ENCODE measurements around the gene GAS2L3. TPM values are rescaled to one million over a fixed set of nuclear protein-coding genes. Genes with fewer than 3 reads are reported as not detected.

The GAS2L3 gene
- total RNA-seq, 1 donor from 2014 or later: 0.07 TPM

DNA sequence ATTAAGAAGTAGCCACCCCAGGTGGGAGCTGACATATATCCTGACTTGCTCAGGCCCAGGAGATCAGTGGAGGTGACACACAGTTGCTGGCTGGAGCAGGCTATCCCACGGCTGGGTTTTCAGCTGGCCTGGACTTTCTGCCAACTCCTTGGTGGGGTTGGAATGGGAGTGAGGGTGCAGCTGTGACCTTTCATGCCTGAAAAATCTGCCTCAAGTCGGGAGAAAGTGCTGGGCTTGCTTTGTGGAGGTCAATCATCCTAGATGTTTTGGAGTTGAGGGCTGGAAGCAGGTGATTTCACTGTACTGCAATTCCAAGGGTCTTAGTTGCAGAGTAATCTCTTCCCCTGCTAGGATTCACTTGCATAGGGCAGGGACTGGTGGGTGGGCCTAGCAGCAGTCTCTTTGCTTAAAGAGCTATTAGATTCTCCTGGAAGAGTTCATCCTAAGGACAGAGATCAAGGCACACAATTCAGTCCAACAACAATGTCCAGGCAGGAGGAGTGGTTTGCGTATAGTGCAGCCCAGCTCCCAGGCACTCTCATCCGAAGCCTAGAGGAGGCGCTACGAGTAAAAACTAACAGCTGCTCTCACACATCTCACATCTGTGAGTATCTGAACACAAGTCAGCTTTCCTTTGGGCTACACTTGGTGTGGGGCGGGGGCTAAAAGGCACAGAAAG is 98.1 kb downstream of the GAS2L3 start:
- Mint-ChIP-seq H3K36me3 (ENCODE audit: low read depth) (no peaks in the 10 kb centered on the region), H3K4me1 (no peaks in the 10 kb centered on the region), H3K27me3 (no peaks in the 10 kb centered on the region), H3K27ac (no peak overlapping the region), H3K4me3 (no peak overlapping the region), H3K9me3 (no peaks in the 10 kb centered on the region)
- TF ChIP-seq, protein P1, sequence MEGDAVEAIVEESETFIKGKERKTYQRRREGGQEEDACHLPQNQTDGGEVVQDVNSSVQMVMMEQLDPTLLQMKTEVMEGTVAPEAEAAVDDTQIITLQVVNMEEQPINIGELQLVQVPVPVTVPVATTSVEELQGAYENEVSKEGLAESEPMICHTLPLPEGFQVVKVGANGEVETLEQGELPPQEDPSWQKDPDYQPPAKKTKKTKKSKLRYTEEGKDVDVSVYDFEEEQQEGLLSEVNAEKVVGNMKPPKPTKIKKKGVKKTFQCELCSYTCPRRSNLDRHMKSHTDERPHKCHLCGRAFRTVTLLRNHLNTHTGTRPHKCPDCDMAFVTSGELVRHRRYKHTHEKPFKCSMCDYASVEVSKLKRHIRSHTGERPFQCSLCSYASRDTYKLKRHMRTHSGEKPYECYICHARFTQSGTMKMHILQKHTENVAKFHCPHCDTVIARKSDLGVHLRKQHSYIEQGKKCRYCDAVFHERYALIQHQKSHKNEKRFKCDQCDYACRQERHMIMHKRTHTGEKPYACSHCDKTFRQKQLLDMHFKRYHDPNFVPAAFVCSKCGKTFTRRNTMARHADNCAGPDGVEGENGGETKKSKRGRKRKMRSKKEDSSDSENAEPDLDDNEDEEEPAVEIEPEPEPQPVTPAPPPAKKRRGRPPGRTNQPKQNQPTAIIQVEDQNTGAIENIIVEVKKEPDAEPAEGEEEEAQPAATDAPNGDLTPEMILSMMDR (IDR thresholded peaks at IDR 0.05): no peak
- ATAC-seq (ENCODE audit: low read depth): no peak
- DNase-seq: no peak
- ChIA-PET POLR2A (interaction anchor here (0.7 kb wide), 1 partner anchor 437 kb away, joined by 4 read pairs; no protein-coding TSS in a partner anchor), CTCF (interaction anchor here (1.4 kb wide), 1 partner anchor 437 kb away, joined by 6 read pairs; no protein-coding TSS in a partner anchor)
- intact Hi-C loops (cut with micrococcal nuclease): loop anchor here (1.0 kb wide), 1 partner anchor 437 kb away; no protein-coding TSS in a partner anchor

DNA sequence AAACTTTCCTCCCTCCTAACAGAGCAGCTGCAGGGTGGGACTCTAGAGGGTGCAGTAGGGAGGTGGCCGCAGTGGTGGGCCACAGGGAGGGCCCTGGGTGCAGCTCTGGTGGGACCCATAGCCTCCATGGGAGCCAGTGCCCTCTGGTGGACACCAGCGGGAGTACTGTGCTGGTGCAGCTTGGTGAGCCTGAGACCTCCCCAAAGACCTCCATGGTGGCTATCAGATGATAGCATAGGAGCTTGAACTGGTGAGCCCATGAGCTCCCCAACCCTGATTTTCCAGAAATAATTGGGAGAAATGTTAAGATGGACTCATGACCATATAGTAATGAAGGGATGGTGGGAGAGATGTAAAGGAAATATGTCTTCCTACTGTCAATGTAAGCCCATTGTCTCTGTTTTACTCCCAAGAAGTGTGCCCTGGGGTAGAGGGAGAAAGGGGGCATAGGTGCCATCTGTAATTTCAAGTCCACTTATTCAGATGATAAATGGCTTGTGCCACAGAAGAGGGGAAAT is 98.7 kb downstream of the GAS2L3 start:
- intact Hi-C loops (cut with micrococcal nuclease): loop anchor here (1.0 kb wide), 1 partner anchor 438 kb away; no protein-coding TSS in a partner anchor
- Mint-ChIP-seq H3K27me3 (no peaks in the 10 kb centered on the region), H3K27ac (no peak overlapping the region), H3K9me3 (no peaks in the 10 kb centered on the region), H3K4me1 (no peaks in the 10 kb centered on the region), H3K36me3 (ENCODE audit: low read depth) (no peaks in the 10 kb centered on the region), H3K4me3 (no peak overlapping the region)
- DNase-seq (no peak), ATAC-seq (ENCODE audit: low read depth) (no peak)
- TF ChIP-seq, protein P1 (IDR thresholded peaks at IDR 0.05): no peak
- POLR2A ChIA-PET: interaction anchor here (0.7 kb wide), 1 partner anchor 437 kb away, joined by 4 read pairs; no protein-coding TSS in a partner anchor
- CTCF ChIA-PET: interaction anchor here (1.4 kb wide), 1 partner anchor 437 kb away, joined by 6 read pairs; no protein-coding TSS in a partner anchor

DNA sequence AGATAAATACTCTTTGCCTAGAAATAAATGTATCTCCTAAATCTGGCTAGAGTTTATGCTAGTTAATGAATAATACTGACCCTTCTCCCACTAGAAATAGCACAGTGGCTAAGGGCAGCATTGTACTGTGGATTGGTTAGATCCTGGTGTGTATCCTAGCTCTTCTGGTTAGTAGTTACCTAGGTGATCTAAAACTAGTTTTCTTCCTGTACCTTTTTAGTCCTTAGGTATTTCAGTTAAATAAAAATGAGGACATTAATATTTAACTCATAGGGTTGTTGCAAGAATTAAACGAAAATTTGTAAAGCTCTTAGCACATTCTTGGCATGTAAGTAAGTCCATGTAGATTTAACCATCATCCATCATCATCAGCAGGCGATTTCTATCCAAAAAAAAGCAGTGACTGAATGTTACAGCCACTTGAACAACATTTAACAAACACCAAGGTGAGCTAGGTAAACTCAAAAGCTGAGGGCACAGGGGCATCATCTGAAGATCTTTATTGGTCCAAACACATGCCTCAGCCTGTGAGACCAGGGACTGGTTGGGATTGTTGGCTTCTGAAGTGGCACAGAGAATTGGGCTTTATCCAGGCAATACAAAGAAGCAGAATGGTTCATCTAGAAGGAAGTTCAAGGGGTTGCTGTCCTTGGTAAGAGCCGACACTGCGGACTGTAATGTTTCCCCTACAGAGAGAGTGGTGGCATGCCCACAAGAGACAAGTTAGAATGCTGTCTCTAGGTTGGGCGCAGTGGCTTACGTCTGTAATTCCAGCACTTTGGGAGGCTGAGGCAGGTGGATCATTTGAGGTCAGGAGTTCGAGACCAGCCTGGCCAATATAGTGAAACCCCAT is 100.8 kb downstream of the GAS2L3 start:
- CTCF ChIA-PET: interaction anchor here (1.1 kb wide), 1 partner anchor 439 kb away, joined by 3 read pairs; no protein-coding TSS in a partner anchor
- H3K4me3 Mint-ChIP-seq: no peak overlapping the region
- intact Hi-C loops (cut with micrococcal nuclease): no loop called here

More for the DNA sequence above, 100.8 kb downstream of the GAS2L3 start:
- TF ChIP-seq, protein P1 (IDR thresholded peaks at IDR 0.05): no peak
- ATAC-seq (ENCODE audit: low read depth) (no peak), DNase-seq (no peak)
- H3K4me1 Mint-ChIP-seq: no peaks in the 10 kb centered on the region
- H3K27me3 Mint-ChIP-seq: no peaks in the 10 kb centered on the region
- no peak overlapping the region for H3K27ac Mint-ChIP-seq
- POLR2A ChIA-PET: no interaction called here
- H3K9me3 Mint-ChIP-seq: no peaks in the 10 kb centered on the region
- H3K36me3 Mint-ChIP-seq (ENCODE audit: low read depth): no peaks in the 10 kb centered on the region

Other genes with a start within 250 kb of the GAS2L3 start
- gene SLC17A8, start 216.6 kb upstream of the GAS2L3 start, total RNA-seq: not detected in 2 replicates
- not detected in 2 replicates for gene NR1H4, start 99.8 kb upstream of the GAS2L3 start, total RNA-seq
- gene ANO4, start 221.1 kb downstream of the GAS2L3 start, total RNA-seq: not detected in 2 replicates